ENCODE data around the gene SYNJ1. TPM values are rescaled to one million over a fixed set of nuclear protein-coding genes. Genes with fewer than 3 reads are reported as not detected.

The SYNJ1 gene
- total and polyA plus RNA-seq, 2 of the 4 experiments (the other 2 are of a cell fraction) = 3.6 to 4.6 TPM

GRCh38 chr21:32608851-32609250 is 119.0 kb downstream of the SYNJ1 start:
- H3K56ac ChIP-seq (ENCODE audit: extremely low read depth, insufficient read depth, low read length) = no peak overlapping the region
- H3K4ac ChIP-seq (ENCODE audit: low read depth, low read length) = no peak overlapping the region
- POLR2A ChIA-PET (ENCODE audit: unreplicated experiment) = no interaction called here
- H2AK9ac ChIP-seq (replicated peaks; ENCODE audit: low read depth, low read length, poor library complexity) = no peak overlapping the region
- H2AK5ac ChIP-seq (ENCODE audit: low read depth, low read length) = no peak overlapping the region
- H2BK120ac ChIP-seq (ENCODE audit: low read depth, low read length) = no peak overlapping the region
- DNase-seq = no peak
- H3K4me2 ChIP-seq (ENCODE audit: low read depth, low read length) = no peak overlapping the region
- H3K9me3 ChIP-seq (ENCODE audit: control insufficient read depth, insufficient read depth, low read length) = no peaks in the 10 kb centered on the region
- ATAC-seq (ENCODE audit: low read depth) = no peak
- intact Hi-C loops (cut with micrococcal nuclease) (no loop called here), dilution Hi-C loops (cut with HindIII; ENCODE audit: low sequenced_read_pairs, unreplicated experiment) (no loop called here), in situ Hi-C loops (cut with MboI; ENCODE audit: low sequenced_read_pairs) (no loop called here)
- no peak overlapping the region for H3K27ac ChIP-seq (ENCODE audit: insufficient read depth, low read length)
- peaks cover 16 to 18% of the 10 kb centered on the region in 2 experiments for H3K79me1 ChIP-seq (ENCODE audit: low read depth in 1 of 2, low read length in 2 of 2)
- H2BK5ac ChIP-seq (ENCODE audit: low read depth, low read length, poor library complexity, severe bottlenecking) = no peak overlapping the region
- WGBS, 2 experiments (ENCODE audit: extremely low coverage in 2 of 2, insufficient read length in 1 of 2) = 100% methylated on average over 1 of the region's 5 CpGs; no CpG with 5 or more reads in 1 of the 2 experiments
- no peak overlapping the region for H4K5ac ChIP-seq (ENCODE audit: low read depth, low read length)
- H3K14ac ChIP-seq (replicated peaks; ENCODE audit: low read depth, low read length) = no peak overlapping the region
- H3K36me3 ChIP-seq (ENCODE audit: control insufficient read depth, insufficient read depth, low read length) = peaks cover 23% of the 10 kb centered on the region
- CTCF ChIA-PET = interaction anchor here (0.7 to 4.3 kb wide), 2 partner anchors 8 to 19 kb away, joined by 3 to 26 read pairs; no protein-coding TSS in a partner anchor
- H4K8ac ChIP-seq (ENCODE audit: low read depth in 2 of 2, low read length in 2 of 2) = no peak overlapping the region
- no peak overlapping the region for H2BK15ac ChIP-seq (ENCODE audit: low read depth, low read length)
- H3K18ac ChIP-seq (ENCODE audit: low read depth, low read length) = no peak overlapping the region
- no peaks in the 10 kb centered on the region for H3K27me3 ChIP-seq (ENCODE audit: control insufficient read depth, insufficient read depth, low read length)
- no peak overlapping the region for H3K9ac ChIP-seq (ENCODE audit: low read depth, low read length)
- H4K91ac ChIP-seq (ENCODE audit: insufficient read depth, low read depth, low read length) = no peak overlapping the region
- TF ChIP-seq FOS (IDR thresholded peaks at IDR 0.05; ENCODE audit: low read depth, low read length) = no peak
- no peak for TF ChIP-seq BHLHE40 (IDR thresholded peaks at IDR 0.05; ENCODE audit: low read depth, low read length)
- TF ChIP-seq RCOR1 (IDR thresholded peaks at IDR 0.05; ENCODE audit: insufficient replicate concordance, low read length) = no peak
- no peak for TF ChIP-seq CTCF (conservative IDR thresholded peaks at IDR 0.05; ENCODE audit: low read depth, low read length)
- TF ChIP-seq CEBPB (IDR thresholded peaks at IDR 0.05; ENCODE audit: low read depth, low read length) = no peak
- no peak for TF ChIP-seq SMC3 (IDR thresholded peaks at IDR 0.05; ENCODE audit: low read depth, low read length)
- no peak overlapping the region for H2BK20ac ChIP-seq (ENCODE audit: low read depth, low read length)
- no TSS peak for BruUV-seq (replicated peaks)
- H3K23ac ChIP-seq (ENCODE audit: low read depth, low read length) = no peak overlapping the region
- H4K20me1 ChIP-seq (ENCODE audit: insufficient read depth, low read length) = peaks cover 4% of the 10 kb centered on the region; the same call in 1 of the 2 replicates
- H3K4me3 ChIP-seq (ENCODE audit: insufficient read depth, low read depth, low read length) = no peak overlapping the region
- no peak overlapping the region for H2AFZ ChIP-seq (replicated peaks; ENCODE audit: low read length, poor library complexity)
- peaks cover 2% of the 10 kb centered on the region; the same call in 1 of the 2 replicates for H3K4me1 ChIP-seq (ENCODE audit: control insufficient read depth, insufficient read depth, low read length)
- no peaks in the 10 kb centered on the region for H3K9me1 ChIP-seq (ENCODE audit: insufficient read depth, low read length)
